ENCODE results near the gene SERPINA6.
"Not testable (repeated sequence)": the region's sequence is repeated elsewhere in the genome, so short reads cannot be mapped to it uniquely, and the experiment has no call there.

Gene SERPINA6

DNA sequence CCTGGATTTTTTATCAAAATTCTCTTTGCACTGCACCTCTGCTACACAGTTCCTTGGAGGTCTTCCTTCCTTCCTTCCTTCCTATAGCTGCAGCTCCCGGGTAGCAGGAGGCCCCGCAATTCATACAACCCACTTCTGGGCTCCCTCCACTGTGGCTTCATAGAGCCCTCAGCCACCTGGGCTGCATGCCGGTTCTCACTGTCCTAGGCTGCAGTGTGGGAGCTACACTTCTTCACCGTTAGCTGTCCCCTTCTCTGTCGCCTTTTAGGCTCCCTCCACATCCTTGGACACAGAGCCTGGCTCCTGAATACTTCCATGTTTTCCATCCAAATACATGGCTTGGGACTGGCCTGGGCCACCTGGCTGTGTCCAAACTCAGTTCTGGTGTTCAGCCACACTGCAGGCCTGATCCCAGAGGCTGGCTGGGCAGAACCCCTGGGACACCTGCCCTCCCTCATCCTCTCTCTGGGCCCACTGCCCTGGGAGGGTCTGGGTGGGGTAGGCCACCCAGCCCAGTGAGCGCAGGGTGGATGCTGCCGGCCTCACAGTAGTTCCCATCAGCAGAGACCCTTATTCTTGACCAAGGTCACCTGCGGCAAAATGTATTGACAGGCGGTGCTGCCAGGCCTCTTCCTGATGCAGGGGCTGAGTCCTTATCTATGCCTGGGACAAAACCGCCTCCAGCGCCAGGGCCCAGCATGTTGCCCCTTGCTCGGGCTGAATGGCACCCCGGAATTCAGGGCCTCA lies 31.8 kb downstream of the SERPINA6 start:
- no peak for DNase-seq

DNA sequence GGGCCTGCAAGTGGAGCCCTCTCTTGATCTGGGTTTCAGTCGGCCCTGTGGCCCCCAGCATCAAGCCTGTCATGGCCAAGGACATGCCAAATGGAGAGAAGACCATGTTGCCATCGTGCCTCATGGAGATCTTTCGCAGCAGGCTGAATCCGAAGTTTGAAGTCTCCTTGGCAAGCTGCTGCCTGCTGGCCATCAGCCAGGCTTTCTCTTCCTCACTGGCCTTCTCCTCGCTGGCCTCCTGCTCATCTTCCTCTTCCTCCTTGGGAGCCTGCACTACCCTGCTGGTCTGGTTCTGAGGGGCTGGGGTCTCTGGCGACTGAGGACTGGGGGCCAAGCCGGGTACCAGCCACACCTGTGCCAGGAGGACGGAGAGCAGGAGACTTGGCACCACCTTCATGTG lies 32.9 kb downstream of the SERPINA6 start:
- no peak for DNase-seq

DNA sequence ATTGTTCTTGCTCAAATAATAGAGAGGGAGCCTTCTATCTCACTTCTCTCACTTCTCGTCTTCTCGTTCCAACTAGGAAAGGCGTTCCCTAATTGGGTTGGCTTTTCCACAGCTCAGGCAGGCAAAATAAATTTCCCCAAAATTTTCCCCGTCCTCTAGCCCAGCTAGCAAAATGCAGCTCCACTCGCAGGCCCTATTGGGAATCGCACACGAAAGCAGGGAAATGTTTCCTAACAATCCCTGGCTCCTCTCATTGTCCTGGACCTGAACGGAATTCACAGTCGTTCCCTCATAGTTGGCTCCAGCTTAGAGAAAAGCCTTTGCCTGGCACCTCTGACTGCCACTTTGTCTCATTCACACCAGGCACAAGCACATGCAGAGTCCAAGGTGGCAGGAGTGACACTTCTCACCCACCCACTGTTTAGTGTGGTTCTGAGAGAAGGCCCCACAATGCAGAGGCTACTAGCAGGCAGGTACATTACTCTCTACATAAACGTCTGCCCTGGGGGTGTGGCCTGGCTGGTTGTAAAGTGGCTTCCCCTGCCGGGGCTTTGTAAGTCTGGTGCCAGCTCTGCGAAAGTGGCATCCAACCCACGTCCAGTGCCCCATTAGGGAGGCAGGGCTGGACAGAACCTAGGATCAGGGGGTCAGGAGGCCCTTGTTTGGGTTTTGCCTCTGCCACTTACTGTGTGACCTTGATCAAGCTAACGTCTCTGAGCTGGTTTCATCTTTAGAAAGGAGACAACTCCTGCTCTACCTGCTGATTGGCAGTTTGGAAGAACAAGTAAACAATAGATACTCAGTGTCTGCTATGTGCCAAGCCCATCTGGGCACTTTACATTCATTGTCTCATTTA lies 34.3 kb downstream of the SERPINA6 start:
- no peak for DNase-seq

DNA sequence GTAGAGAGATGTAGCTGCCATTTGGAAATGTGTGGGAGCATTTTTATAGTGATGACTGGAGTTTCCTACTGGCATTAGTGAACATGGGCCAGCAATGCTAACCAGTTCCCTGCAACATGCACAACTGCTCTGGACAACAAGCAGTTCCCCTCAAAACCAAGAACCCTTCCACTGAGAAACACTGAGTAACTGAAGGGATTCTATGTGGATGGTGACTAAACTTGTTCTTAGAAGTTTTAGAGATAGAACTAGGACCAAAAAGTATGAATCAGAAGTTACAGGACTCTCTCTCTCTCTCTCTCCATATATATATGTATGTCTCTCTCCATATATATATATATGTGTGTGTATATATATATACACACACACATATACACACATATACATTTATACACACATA lies 38.0 kb downstream of the SERPINA6 start:
- DNase-seq = no peak

DNA sequence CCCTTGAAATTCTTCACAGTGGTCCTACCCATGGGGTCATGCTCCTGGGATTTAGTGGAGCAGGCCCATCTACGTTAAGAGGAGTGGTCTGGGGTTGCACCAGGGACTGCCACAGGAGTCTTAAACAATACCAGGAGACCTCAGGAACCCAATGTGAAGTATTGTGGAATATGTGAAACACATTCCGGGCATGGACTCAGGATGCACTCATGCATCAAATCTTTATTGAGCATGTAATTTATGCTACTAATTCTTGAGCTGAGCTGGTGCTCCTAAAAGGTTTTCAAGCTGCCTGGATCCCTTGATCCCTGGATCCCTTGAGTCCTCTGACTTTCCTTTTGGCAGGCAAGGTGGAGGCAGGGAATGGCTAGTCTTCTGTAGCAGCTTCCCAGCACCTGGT lies 38.9 kb downstream of the SERPINA6 start:
- no peak for DNase-seq

DNA sequence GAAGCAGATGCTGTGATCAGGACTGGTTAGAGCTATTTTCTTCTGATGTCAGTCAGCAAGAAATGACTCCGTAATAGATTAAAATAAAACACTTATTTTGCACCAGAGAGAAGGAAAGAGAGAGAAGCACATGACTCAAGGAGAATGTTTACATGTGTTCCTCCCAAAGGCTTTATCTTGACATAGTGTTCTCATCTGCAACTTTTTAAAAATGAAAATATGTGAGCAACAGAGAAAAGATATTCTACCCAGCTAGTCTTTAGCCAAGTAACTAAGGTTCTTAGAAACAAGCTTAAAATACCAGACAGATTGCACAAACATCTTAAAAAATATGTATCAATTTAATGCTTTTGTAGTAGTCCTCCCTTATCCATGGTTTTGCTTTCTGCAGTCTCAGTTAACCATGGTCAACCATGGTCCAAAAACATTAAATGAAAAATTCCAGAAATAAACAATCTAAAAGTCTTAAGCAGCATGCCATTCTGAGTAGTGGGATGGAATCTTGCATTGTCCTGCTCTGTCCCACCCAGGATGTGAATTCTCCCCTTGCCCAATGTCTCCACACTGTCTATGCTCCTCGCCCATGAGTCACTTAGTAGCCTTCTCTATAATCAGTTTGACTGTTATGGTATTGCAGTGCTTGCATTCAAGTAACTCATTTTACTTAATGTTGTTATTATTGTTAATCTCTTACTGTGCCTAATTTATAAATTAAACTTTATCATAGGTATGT lies 40.0 kb downstream of the SERPINA6 start:
- DNase-seq = no peak

DNA sequence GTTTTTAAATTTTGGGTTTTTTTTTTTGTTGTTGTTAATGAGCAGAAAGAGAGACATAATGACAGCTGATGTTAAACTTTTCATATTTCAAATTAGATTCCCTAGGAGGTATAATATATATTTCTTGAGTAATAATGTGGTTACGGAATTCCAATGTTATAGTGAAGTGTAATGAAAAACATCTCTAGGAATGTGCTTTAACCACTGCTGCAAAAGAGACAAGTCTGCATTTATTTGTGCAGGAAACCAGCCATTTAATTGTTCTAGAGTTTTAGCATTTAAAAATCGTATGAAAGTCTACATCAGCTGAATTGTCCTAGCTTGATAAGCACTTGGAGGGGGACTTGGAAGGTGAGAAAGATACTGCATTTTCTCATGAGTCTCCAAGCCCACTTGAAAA lies 44.4 kb downstream of the SERPINA6 start:
- DNase-seq = no peak

DNA sequence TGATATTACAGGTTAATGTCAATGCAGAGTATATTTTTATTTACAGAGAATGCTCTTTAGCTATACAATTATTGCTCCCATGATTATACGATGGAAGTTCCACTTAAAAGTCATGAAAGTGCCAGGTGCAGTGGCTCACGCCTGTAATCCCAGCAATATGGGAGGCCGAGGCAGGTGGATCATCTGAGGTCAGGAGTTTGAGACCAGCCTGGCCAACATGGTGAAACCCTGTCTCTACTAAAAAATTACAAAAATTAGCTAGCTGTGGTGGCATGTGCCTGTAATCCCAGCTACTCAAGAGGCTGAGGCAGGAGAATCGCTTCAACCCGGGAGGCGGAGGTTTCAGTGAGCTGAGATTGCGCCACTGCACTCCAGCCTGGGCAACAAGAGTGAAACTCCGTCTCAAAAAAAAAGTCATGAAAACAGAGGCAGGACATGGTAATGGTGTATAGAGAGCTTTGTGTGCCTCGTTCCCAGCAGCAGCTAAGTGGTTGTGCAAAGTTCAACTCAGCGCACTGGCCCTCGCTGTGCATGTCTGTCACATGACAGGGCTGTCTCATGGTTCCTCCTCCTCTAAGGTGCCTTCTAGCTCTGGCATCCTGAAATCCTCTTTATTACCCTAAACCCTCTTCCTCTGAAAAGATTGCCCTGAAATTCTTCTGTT lies 46.1 kb downstream of the SERPINA6 start:
- not testable (repeated sequence) for DNase-seq

DNA sequence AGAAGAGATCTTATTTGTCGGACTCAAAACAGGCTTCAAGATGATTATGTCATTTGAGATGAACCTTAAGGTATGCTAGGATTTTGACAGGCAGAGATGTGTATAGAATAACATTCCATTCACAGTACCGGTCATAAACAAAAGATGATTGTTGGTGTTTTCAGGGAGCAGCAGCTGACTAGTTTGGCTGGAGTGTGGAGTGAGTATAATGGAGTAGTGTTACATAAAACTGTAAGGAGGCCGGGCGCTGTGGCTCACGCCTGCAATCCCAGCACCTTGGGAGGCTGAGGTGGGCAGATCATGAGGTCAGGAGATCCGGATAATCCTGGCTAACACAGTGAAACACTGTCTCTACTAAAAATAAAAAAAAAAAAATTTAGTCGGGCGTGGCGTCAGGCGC lies 54.0 kb downstream of the SERPINA6 start:
- DNase-seq = no peak

DNA sequence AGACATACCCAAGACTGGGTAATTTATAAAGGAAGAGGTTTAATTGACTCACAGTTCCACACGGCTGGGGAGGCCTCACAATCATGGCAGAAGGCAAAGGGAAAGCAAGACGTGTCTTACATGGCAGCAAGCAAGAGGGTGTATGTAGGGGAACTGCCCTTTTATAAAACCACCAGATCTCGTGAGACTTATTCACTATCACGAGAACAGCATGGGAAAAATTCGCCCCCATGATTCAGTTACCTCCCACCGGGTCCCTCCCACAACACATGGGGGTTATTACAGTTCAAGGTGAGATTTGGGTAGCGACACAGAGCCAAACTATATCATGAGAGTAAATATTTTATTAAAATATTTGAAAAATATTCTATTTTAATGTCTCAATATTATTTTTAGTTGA lies 54.6 kb downstream of the SERPINA6 start:
- not testable (repeated sequence) for DNase-seq

DNA sequence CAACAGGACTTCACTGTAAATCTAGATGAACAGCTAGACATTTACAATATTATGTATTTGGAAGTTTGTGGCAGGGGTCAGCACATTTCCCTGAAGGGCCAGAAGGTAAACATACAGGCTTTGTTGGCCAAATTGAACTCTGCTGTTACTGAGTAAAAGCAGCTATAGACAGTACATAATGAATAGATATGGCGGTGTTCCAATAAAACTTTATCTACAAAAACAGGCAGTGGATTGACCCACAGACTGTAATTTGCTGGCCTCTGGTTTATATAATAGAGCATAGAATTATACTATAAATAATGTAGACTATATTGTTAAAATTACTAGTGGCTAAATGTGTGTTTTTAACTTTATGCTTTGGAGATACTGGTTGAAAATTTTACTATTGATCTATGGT lies 55.8 kb downstream of the SERPINA6 start:
- no peak for DNase-seq

DNA sequence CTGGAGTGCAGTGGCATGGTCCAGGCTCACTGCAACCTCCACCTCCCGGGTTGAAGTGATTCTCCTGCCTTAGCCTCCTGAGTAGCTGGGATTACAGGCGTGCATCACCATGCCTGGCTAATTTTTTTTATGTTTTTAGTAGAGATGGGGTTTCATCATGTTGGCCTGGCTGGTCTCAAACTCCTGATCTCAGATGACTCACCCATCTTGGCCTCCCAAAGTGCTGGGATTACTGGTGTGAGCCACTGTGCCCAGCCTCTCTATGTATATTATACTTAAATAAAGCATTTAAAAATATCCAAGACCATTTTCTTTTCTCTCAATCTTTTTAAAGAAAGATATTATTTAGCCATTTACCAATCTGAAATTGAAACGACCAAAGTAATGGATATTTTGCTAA lies 58.9 kb downstream of the SERPINA6 start:
- not testable (repeated sequence) for DNase-seq
